Hepatocyte (in vitro differentiated cells): ENCODE results near the gene FBL. TPM values are rescaled to one million over a fixed set of nuclear protein-coding genes. Genes with fewer than 3 reads are reported as not detected.
A peak's percentile ranks its signal among the peaks of the same experiment; 100 is the strongest.

Experiments
- DNase-seq: peaks from one replicate; pipeline ENCODE4 v3.0.0-alpha.2; 2016; ENCODE audit warnings: low spot score
- H2AFZ ChIP-seq: fragments of 200-600 bp; sonication (generic); 2 replicates; pipeline ENCODE4 v1.6.0; 2016; ENCODE audit warnings: antibody characterized with exemption, mild to moderate bottlenecking
- H3K27ac ChIP-seq: fragments of 200-600 bp; sonication (generic); 2 replicates; pipeline ENCODE4 v1.5.1; 2016; ENCODE audit warnings: mild to moderate bottlenecking
- H3K27me3 ChIP-seq: fragments of 200-600 bp; sonication (generic); 2 replicates; pipeline ENCODE4 v1.6.1; 2016
- H3K36me3 ChIP-seq: fragments of 200-600 bp; sonication (generic); replicated peaks from 2 replicates; pipeline ENCODE4 v1.5.1; 2016; ENCODE audit warnings: low read depth; ENCODE audit not compliant: insufficient read depth
- H3K4me1 ChIP-seq: fragments of 200-600 bp; sonication (generic); 2 replicates; pipeline ENCODE4 v1.5.1; 2016; ENCODE audit warnings: mild to moderate bottlenecking, moderate library complexity; ENCODE audit not compliant: insufficient read depth
- H3K4me2 ChIP-seq: fragments of 200-600 bp; sonication (generic); 2 replicates; pipeline ENCODE4 v1.6.0; 2016
- H3K4me3 ChIP-seq: fragments of 200-600 bp; sonication (generic); 2 replicates; pipeline ENCODE4 v1.5.1; 2016; ENCODE audit warnings: mild to moderate bottlenecking
- H3K79me2 ChIP-seq: fragments of 200-600 bp; sonication (generic); 2 replicates; pipeline ENCODE4 v1.6.0; 2017; ENCODE audit warnings: mild to moderate bottlenecking
- H3K9me2 ChIP-seq: fragments of 200-600 bp; sonication (generic); replicated peaks from 2 replicates; pipeline ENCODE4 v1.6.0; 2017; ENCODE audit warnings: mild to moderate bottlenecking; ENCODE audit not compliant: insufficient read depth
- H3K9me3 ChIP-seq: fragments of 200-600 bp; sonication (generic); 2 replicates; pipeline ENCODE4 v1.5.1; 2016; ENCODE audit warnings: low read depth, mild to moderate bottlenecking
- H4K20me1 ChIP-seq: fragments of 200-600 bp; sonication (generic); 2 replicates; pipeline ENCODE4 v1.6.0; 2016; ENCODE audit warnings: mild to moderate bottlenecking; ENCODE audit not compliant: insufficient read depth, poor library complexity, severe bottlenecking
- CTCF ChIP-seq: fragments of 200-600 bp; sonication (generic); IDR thresholded peaks from 2 replicates; pipeline ENCODE4 v1.5.1; 2016; ENCODE audit warnings: antibody characterized with exemption, mild to moderate bottlenecking; ENCODE audit not compliant: poor library complexity
- EZH2 ChIP-seq: fragments of 200-600 bp; sonication (generic); IDR thresholded peaks from 2 replicates; pipeline ENCODE4 v1.6.1; 2016; ENCODE audit warnings: antibody characterized with exemption, mild to moderate bottlenecking, borderline replicate concordance
- EZH2phosphoT487 ChIP-seq: fragments of 200-600 bp; sonication (generic); IDR thresholded peaks from one replicate; pipeline ENCODE4 v1.6.1; 2018; ENCODE audit warnings: antibody characterized with exemption, mild to moderate bottlenecking, low read depth, moderate library complexity; ENCODE audit not compliant: unreplicated experiment, severe bottlenecking
- WGBS: methylation state at CpG from one replicate; pipeline ENCODE4 v1.1.6; 2016; ENCODE audit warnings: low lambda C conversion rate; ENCODE audit errors: missing lambda C conversion rate; 5-methylcytosine and 5-hydroxymethylcytosine counted together
- polyA plus RNA-seq: library from polyadenylated mRNA; unstranded; fragments of >200 nt; fragmentation: Nextera tagmentation; extraction: Ambion mirVana; gene quantifications from 2 replicates; pipeline ENCODE4 v1.2.1, GENCODE V29; 2016
- total RNA-seq: library from RNA; depleted of rRNA; stranded (reverse); fragments of >200 nt; gene quantifications from 2 replicates; pipeline ENCODE4 v1.2.3, GENCODE V29; 2014

FBL gene
- total and polyA plus RNA-seq, 2 experiments from 2014 or later: 69.6 to 104 TPM

- no peak overlapping the region for H3K4me3 ChIP-seq
- H3K4me2 ChIP-seq: no peak overlapping the region
- H3K79me2 ChIP-seq: peaks cover 10% of the 10 kb centered on the region
- H3K27me3 ChIP-seq: no peaks in the 10 kb centered on the region
- 100% methylated on average over 3 of the region's 17 CpGs for WGBS
- TF ChIP-seq EZH2: no peak
- H3K36me3 ChIP-seq: no peaks in the 10 kb centered on the region
- no peaks in the 10 kb centered on the region for H3K4me1 ChIP-seq
- no peaks in the 10 kb centered on the region for H3K9me3 ChIP-seq
- H3K27ac ChIP-seq: no peak overlapping the region
- DNase-seq: no peak
- no peak overlapping the region for H2AFZ ChIP-seq
- H3K9me2 ChIP-seq: no peaks in the 10 kb centered on the region
- no peaks in the 10 kb centered on the region for H4K20me1 ChIP-seq
These were observed 20.6 kb downstream of the FBL start for GRCh38 chr19:39825531-39826076.

DNA sequence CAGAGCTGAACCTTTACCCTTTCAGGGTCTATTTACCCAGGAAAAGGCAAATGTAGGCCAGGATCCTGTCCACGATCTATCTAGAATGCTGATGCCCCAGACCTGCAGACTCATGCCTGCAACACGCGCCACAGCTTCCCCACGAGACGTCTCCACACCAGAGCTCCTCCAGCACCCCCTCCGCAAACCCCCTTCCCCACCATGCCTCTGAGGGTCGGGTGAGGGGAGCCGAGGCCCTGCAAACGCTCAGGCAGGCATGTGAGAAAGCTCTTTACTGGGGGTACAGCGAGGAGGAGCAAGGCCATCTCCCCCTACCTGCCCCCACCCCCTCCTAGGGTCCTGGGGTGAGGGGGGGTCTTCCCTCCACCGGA, 21.1 kb downstream of the FBL start:
- WGBS: 90% methylated on average over 11 of the region's 11 CpGs
- Histone ChIP-seq H3K9me2 (no peaks in the 10 kb centered on the region), H3K4me3 (no peak overlapping the region), H3K27me3 (no peaks in the 10 kb centered on the region), H3K27ac (peak overlapping the region; percentile 8), H3K9me3 (no peaks in the 10 kb centered on the region), H4K20me1 (no peaks in the 10 kb centered on the region), H3K36me3 (no peaks in the 10 kb centered on the region), H3K4me1 (no peaks in the 10 kb centered on the region), H2AFZ (no peak overlapping the region), H3K4me2 (peak overlapping the region; percentile 64), H3K79me2 (peaks cover 8% of the 10 kb centered on the region)
- TF ChIP-seq CTCF: no peak
- no peak for TF ChIP-seq EZH2
- TF ChIP-seq EZH2phosphoT487: no peak
- no peak for DNase-seq

GRCh38 chr19:39824143-39825092, 21.8 kb downstream of the FBL start:
- peak overlapping the region; percentile 89 for H3K4me2 ChIP-seq
- H3K9me2 ChIP-seq: no peaks in the 10 kb centered on the region
- H3K9me3 ChIP-seq: no peaks in the 10 kb centered on the region
- H2AFZ ChIP-seq: peak overlapping the region; percentile 69
- H3K79me2 ChIP-seq: peaks cover 6% of the 10 kb centered on the region
- H3K27me3 ChIP-seq: no peaks in the 10 kb centered on the region
- H4K20me1 ChIP-seq: no peaks in the 10 kb centered on the region
- H3K36me3 ChIP-seq: no peaks in the 10 kb centered on the region
- TF ChIP-seq CTCF (no peak), EZH2phosphoT487 (no peak), EZH2 (no peak)
- peak; percentile 95 for DNase-seq
- H3K4me1 ChIP-seq: no peaks in the 10 kb centered on the region
- H3K27ac ChIP-seq: peak overlapping the region; percentile 21
- 8% methylated on average over 47 of the region's 47 CpGs for WGBS
- peak overlapping the region; percentile 34 for H3K4me3 ChIP-seq

DNA sequence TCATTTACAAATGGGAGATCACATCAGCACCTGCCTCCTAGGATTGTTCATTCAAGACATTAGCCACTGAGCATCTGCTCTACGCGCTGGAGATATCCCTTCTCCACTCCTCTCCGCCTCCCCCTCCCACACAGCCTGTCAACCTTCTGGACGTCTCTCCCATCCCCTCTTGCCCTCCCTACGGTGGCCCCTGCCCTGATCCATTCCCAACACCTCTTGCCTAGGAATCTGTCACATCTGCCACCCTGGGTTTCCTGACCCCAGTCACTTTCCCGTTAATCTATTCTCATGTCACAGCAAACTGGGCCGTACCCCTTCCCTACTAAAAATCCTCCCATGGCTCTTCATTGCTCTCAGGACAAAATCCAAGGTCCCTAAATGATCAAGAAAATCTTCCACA, 22.5 kb downstream of the FBL start:
- no peaks in the 10 kb centered on the region for H3K9me3 ChIP-seq
- H3K9me2 ChIP-seq: no peaks in the 10 kb centered on the region
- H3K27ac ChIP-seq: peak overlapping the region; percentile 21
- H3K27me3 ChIP-seq: no peaks in the 10 kb centered on the region
- peaks cover 3% of the 10 kb centered on the region for H3K79me2 ChIP-seq
- H4K20me1 ChIP-seq: no peaks in the 10 kb centered on the region
- peak overlapping the region; percentile 34 for H3K4me3 ChIP-seq
- peak overlapping the region; percentile 69 for H2AFZ ChIP-seq
- H3K4me1 ChIP-seq: no peaks in the 10 kb centered on the region
- peak overlapping the region; percentile 89 for H3K4me2 ChIP-seq
- 42% methylated on average over 7 of the region's 7 CpGs for WGBS
- TF ChIP-seq CTCF (no peak), EZH2phosphoT487 (no peak)
- DNase-seq: no peak
- no peaks in the 10 kb centered on the region for H3K36me3 ChIP-seq
